WERI-Rb-1 (cell line): ENCODE data around the gene VPS35L.
"Not testable (repeated sequence)": the region's sequence is repeated elsewhere in the genome, so short reads cannot be mapped to it uniquely, and the experiment has no call there.

ENCODE experiments used
- DNase-seq: peaks from one replicate; pipeline ENCODE4 v3.0.0-alpha.2; 2020
- H3K27ac ChIP-seq: fragments of 250-450 bp; sonication (Bioruptor Pico); 2 replicates; pipeline ENCODE4 v1.5.1; 2020; ENCODE audit warnings: mild to moderate bottlenecking, moderate library complexity
- H3K27me3 ChIP-seq: fragments of 250-450 bp; sonication (Bioruptor Pico); 2 replicates; pipeline ENCODE4 v1.5.1; 2021; ENCODE audit warnings: mild to moderate bottlenecking, low read depth, moderate library complexity; ENCODE audit not compliant: insufficient read depth, severe bottlenecking
- H3K36me3 ChIP-seq: fragments of 250-450 bp; sonication (Bioruptor Pico); 2 replicates; pipeline ENCODE4 v1.5.1; 2020; ENCODE audit warnings: mild to moderate bottlenecking, moderate library complexity
- H3K4me3 ChIP-seq: 2 replicates; pipeline ENCODE4 v1.5.1; 2011; ENCODE audit warnings: low read depth, mild to moderate bottlenecking, control low read depth, low read length
- H3K9me3 ChIP-seq: fragments of 250-450 bp; sonication (Bioruptor Pico); 2 replicates; pipeline ENCODE4 v1.5.1; 2021; ENCODE audit warnings: mild to moderate bottlenecking, moderate library complexity; ENCODE audit not compliant: severe bottlenecking
- TF ChIP-seq, protein P1 (sequence below): IDR thresholded peaks from 2 replicates; pipeline ENCODE4 v1.5.1; 2011; ENCODE audit warnings: low read depth, mild to moderate bottlenecking, control low read depth, inconsistent platforms, low read length

The VPS35L gene

DNA sequence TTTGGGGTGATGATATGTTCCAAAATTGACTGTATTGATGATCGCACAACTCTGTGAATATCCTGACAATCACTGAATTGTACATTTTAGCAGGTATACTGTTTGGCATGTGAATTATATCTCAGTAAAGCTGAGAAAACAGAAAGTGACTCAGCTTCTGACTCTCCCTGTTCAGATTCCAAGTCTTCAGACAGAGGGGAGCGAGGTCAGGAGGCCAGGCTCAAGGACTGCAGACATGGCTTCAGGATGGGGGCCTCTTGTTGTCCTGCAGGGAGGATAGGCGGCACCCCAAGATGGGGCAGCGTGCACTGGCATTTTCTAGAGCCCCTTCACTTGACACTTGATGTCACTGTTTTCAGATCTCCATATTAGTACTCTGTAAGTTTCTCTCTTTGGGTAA lies 116.9 kb downstream of the VPS35L start:
- no peak overlapping the region for H3K27ac ChIP-seq
- no peaks in the 10 kb centered on the region for H3K27me3 ChIP-seq
- no peaks in the 10 kb centered on the region; the same call in 1 of the 2 replicates for H3K36me3 ChIP-seq
- no peak for DNase-seq
- H3K4me3 ChIP-seq, result no peak overlapping the region
- H3K9me3 ChIP-seq, result no peaks in the 10 kb centered on the region
- TF ChIP-seq, protein P1, sequence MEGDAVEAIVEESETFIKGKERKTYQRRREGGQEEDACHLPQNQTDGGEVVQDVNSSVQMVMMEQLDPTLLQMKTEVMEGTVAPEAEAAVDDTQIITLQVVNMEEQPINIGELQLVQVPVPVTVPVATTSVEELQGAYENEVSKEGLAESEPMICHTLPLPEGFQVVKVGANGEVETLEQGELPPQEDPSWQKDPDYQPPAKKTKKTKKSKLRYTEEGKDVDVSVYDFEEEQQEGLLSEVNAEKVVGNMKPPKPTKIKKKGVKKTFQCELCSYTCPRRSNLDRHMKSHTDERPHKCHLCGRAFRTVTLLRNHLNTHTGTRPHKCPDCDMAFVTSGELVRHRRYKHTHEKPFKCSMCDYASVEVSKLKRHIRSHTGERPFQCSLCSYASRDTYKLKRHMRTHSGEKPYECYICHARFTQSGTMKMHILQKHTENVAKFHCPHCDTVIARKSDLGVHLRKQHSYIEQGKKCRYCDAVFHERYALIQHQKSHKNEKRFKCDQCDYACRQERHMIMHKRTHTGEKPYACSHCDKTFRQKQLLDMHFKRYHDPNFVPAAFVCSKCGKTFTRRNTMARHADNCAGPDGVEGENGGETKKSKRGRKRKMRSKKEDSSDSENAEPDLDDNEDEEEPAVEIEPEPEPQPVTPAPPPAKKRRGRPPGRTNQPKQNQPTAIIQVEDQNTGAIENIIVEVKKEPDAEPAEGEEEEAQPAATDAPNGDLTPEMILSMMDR, result no peak

DNA sequence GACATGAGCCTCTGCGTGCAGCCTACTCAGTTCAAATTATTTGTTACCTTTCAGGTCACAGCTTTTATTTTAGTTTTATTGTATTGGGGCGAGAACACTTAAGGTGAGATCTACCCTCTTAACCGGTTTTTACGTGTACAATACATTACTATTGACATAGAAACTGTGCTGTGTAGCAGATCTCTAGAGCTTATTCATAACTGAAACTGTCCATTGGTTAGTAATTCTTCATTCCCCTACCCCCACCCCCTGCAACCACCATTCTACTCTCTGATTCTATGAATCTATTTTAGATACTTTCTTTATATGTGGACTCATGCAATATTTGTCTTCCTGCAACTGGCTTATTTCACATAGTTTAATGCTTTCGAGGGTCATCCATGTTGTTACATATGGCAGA lies 119.0 kb downstream of the VPS35L start:
- DNase-seq, result no peak
- H3K36me3 ChIP-seq, result no peaks in the 10 kb centered on the region; the same call in 1 of the 2 replicates
- no peaks in the 10 kb centered on the region for H3K27me3 ChIP-seq
- H3K9me3 ChIP-seq, result no peaks in the 10 kb centered on the region
- TF ChIP-seq, protein P1, result no peak
- no peak overlapping the region for H3K27ac ChIP-seq
- H3K4me3 ChIP-seq, result no peak overlapping the region

DNA sequence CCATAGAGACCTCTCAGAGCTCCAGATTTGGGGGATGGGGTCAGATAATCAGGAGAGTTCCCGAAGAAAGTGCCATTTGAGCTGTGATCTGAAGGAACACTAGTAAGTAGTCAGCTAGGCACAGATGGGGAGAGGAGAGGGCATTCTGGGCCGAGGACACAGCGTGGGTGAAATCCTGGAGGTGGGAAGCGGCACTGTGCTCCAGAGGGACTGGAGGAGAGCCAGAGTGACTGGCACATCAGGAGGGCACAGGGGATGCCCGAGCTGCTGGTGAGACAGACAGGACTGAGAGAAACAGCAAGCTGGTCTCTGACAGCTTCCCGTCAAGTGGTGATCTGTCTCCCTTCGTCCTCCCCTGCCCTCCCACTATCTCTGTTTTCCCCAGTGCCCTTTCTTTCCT lies 121.9 kb downstream of the VPS35L start:
- Histone ChIP-seq H3K36me3 (peaks cover 2% of the 10 kb centered on the region), H3K9me3 (no peaks in the 10 kb centered on the region), H3K27me3 (no peaks in the 10 kb centered on the region), H3K27ac (no peak overlapping the region), H3K4me3 (no peak overlapping the region)
- no peak for DNase-seq
- TF ChIP-seq, protein P1, result no peak

DNA sequence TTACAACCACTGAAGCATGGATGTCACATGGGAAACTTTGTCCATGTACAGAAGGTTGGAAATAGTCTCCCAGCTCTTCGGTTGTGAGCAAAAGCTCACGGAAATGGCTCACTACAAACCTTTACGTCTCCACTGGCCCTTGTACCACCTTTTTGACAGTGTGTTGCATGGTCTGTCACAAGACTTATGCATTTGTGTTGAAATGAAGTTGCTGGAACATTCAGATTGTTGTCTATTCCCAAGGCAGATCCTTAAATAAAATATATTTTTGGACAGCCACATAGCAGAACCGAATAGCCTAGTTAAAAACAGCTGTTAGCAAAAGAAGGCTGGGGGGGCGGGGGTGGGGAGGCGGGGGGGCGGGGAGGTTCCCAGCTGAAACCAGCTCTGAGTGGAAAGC lies 123.3 kb downstream of the VPS35L start:
- H3K27ac ChIP-seq, result no peak overlapping the region
- H3K27me3 ChIP-seq, result no peaks in the 10 kb centered on the region
- no peak overlapping the region for H3K4me3 ChIP-seq
- H3K9me3 ChIP-seq, result no peaks in the 10 kb centered on the region
- peaks cover 16% of the 10 kb centered on the region for H3K36me3 ChIP-seq
- TF ChIP-seq, protein P1, result no peak
- DNase-seq, result no peak

DNA sequence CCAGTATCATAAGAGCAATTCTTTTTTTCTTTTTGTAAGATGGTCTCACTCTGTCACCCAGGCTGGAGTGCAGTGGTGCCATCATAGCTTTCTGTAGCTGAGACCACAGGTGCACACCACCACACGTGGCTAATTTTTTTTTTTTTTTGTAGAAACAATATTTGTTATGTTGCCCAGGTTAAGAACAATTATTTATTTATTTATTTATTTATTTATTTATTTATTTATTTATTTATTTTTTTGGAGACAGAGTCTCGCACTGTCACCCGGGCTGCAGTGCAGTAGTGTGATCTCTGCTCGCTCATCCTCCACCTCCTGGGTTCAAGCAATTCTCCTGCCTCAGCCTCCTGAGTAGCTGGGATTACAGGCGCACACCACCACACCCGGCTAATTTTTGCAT lies 123.8 kb downstream of the VPS35L start:
- not testable (repeated sequence) for H3K27me3 ChIP-seq, H3K9me3 ChIP-seq, H3K27ac ChIP-seq, DNase-seq, H3K4me3 ChIP-seq
- peaks cover 18% of the 10 kb centered on the region for H3K36me3 ChIP-seq

DNA sequence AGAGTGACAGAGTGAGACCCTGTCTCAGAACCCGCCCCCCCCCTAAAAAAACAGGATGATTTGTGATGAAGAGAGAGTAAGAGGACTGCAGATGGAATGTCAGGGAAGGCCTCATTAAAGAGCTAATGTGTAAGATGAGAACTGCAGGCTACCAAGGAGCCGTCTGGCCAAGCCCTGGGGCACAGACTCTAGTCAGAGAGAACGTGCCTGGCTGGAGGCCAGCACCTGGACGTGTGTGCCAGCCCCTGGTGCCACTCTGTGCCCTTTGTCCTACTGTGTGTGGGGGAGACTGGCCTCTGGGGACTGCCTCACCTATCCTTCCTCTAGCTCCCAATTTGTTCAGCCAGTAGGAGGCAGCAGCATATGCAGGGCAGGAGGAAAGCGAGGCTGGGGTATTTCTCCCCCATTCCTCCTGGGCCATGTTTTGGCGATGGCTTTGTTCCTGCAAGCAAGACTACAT lies 125.4 kb downstream of the VPS35L start:
- H3K9me3 ChIP-seq, result no peaks in the 10 kb centered on the region
- no peak for DNase-seq

More for the DNA sequence above, 125.4 kb downstream of the VPS35L start:
- TF ChIP-seq, protein P1, result peak; percentile 29; the same call in 1 of the 2 replicates
- H3K4me3 ChIP-seq, result no peak overlapping the region
- no peaks in the 10 kb centered on the region for H3K27me3 ChIP-seq
- peaks cover 25% of the 10 kb centered on the region for H3K36me3 ChIP-seq
- H3K27ac ChIP-seq, result no peak overlapping the region
